ENCODE data around the gene VSTM2L. TPM values are rescaled to one million over a fixed set of nuclear protein-coding genes. Genes with fewer than 3 reads are reported as not detected.

The VSTM2L gene
- total and polyA plus RNA-seq, 2 donors = 1.3 to 1.6 TPM

DNA sequence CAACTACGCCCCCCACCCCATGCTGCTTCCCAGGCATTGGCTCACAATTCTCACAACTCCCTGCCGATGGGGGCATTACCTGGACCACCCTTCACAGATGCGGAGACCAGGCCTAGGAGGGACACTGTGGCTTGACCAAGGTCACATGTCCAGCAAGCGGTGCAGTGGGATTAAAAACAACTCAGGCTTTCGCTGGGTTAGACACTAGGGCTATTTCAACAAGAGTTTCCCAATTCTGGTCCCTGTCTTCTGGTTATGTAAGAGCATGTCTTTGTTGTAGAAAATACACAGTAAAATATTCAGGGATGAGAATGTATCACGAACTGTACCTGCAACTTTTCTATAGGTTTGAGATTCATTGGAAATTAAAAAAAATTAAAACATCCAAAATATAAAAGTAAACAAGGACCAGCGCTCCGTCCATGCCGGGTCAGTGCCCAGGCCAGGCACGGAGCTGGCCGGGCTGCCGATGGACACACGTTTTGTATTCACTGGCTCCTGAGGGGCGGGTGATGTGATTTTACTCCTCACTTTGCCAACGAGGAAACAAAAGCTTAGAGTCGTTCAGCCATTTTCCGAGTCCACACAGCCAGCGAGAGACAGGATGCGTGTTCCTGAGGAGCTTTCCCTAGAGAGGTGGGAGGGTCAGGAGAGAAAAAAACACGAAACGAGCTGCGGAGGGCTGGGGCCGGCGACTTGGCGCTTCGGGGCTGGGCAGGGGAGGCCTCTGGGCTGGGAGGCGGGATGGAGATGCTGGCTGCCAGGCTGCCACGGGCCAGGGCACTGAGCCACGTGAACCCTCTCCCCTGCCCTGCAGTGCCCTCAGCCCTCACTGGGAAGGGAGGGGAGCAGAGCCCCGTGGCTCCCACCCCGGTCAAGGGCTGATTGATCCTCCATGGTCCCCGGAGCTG lies 17.1 kb upstream of the VSTM2L start:
- H3K4me3 ChIP-seq (ENCODE audit: low read depth, low read length) = no peak overlapping the region
- WGBS = 55% methylated on average over 32 of the region's 32 CpGs
- no peaks in the 10 kb centered on the region for H3K4me1 ChIP-seq (ENCODE audit: insufficient read depth)
- no peaks in the 10 kb centered on the region for H3K36me3 ChIP-seq (ENCODE audit: insufficient read depth)
- no peak overlapping the region for H3K27ac ChIP-seq (ENCODE audit: low read depth)
- no peak for DNase-seq (ENCODE audit: extremely low spot score)

DNA sequence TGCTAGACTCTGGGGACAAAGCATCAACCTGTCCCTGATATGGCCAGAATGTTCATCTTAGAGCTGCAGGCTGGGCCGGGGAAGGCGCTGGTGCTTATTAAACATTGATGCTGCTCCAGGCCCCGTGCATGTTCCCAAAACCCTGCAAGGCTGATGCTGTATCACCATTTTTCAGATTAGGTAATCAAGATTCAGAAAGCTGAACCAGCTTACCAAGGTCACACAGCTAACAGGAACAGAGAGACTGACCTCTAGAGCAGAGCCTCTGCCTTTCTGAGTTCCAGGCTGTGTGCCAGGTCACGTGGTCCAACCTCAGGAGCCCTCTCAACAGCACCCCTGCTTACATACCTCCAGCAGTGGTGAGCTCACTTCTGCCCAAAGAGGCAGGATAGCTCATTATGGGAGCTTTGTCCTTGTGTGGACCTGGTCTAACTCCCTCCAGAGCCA lies 16.1 kb upstream of the VSTM2L start:
- Histone ChIP-seq H3K36me3 (ENCODE audit: insufficient read depth) (no peaks in the 10 kb centered on the region), H3K4me3 (ENCODE audit: low read depth, low read length) (no peak overlapping the region), H3K4me1 (ENCODE audit: insufficient read depth) (no peaks in the 10 kb centered on the region), H3K27ac (ENCODE audit: low read depth) (no peak overlapping the region)
- 81% methylated on average over 4 of the region's 4 CpGs for WGBS
- DNase-seq (ENCODE audit: extremely low spot score) = no peak

GRCh38 chr20:37888641-37889040 lies 14.3 kb upstream of the VSTM2L start:
- no peak for DNase-seq (ENCODE audit: extremely low spot score)
- H3K27ac ChIP-seq (ENCODE audit: low read depth) = no peak overlapping the region
- WGBS = 94% methylated on average over 10 of the region's 10 CpGs
- H3K36me3 ChIP-seq (ENCODE audit: insufficient read depth) = no peaks in the 10 kb centered on the region
- no peak overlapping the region for H3K4me3 ChIP-seq (ENCODE audit: low read depth, low read length)
- H3K4me1 ChIP-seq (ENCODE audit: insufficient read depth) = no peaks in the 10 kb centered on the region

DNA sequence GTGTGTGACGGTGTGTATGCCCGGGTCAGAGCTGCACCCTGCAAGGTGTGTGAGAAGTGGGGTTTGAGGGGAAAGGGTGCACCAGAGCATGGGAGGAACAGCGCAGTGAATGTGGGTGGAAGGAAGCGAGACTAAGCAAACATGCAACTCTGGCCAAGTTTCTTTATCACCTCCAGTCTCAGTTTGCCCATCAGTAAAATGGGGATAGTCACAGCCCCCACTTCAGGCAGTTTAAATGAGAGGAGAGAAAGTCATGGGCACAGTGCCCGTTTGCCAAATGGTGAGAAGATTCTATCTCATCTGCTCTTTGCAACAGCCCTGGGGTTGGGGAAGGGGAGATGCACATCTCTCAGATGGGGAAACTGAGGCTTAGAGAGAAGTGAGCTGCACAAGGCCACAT lies 12.8 kb upstream of the VSTM2L start:
- DNase-seq (ENCODE audit: extremely low spot score) = no peak
- Histone ChIP-seq H3K36me3 (ENCODE audit: insufficient read depth) (no peaks in the 10 kb centered on the region), H3K4me3 (ENCODE audit: low read depth, low read length) (no peak overlapping the region), H3K4me1 (ENCODE audit: insufficient read depth) (no peaks in the 10 kb centered on the region), H3K27ac (ENCODE audit: low read depth) (no peak overlapping the region)
- WGBS = 88% methylated on average over 5 of the region's 5 CpGs

- Histone ChIP-seq H3K4me3 (ENCODE audit: low read depth, low read length) (no peak overlapping the region), H3K4me1 (ENCODE audit: insufficient read depth) (no peaks in the 10 kb centered on the region), H3K27ac (ENCODE audit: low read depth) (no peak overlapping the region), H3K36me3 (ENCODE audit: insufficient read depth) (no peaks in the 10 kb centered on the region)
- WGBS = 50% methylated on average over 13 of the region's 13 CpGs
- no peak for DNase-seq (ENCODE audit: extremely low spot score)
Measured at GRCh38 chr20:37890643-37891042, 12.3 kb upstream of the VSTM2L start.

DNA sequence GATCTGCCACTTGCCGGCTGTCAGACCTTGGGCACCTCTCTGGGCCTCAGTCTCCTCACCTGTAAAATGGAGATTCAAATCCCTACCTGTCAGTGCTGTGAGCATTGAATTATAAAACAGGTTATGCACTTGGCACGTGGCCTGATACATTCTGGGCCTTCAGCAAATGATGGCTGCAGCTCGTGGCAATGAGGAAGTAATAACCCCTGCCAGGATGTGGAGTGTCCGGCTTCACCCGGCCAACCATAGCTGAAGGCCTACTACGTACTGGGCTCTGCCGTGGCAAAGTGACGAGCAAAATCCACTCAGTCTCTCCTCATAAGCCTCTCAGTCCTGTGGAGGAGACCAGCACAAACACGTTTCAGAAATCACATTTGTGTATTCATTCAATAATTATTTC lies 10.9 kb upstream of the VSTM2L start:
- H3K4me3 ChIP-seq (ENCODE audit: low read depth, low read length) = no peak overlapping the region
- 72% methylated on average over 9 of the region's 9 CpGs for WGBS
- DNase-seq (ENCODE audit: extremely low spot score) = no peak
- H3K36me3 ChIP-seq (ENCODE audit: insufficient read depth) = no peaks in the 10 kb centered on the region
- no peaks in the 10 kb centered on the region for H3K4me1 ChIP-seq (ENCODE audit: insufficient read depth)
- no peak overlapping the region for H3K27ac ChIP-seq (ENCODE audit: low read depth)

GRCh38 chr20:37893566-37894241 lies 9.2 kb upstream of the VSTM2L start:
- no peak for DNase-seq (ENCODE audit: extremely low spot score)
- WGBS = 86% methylated on average over 5 of the region's 5 CpGs
- Histone ChIP-seq H3K27ac (ENCODE audit: low read depth) (no peak overlapping the region), H3K4me1 (ENCODE audit: insufficient read depth) (no peaks in the 10 kb centered on the region), H3K36me3 (ENCODE audit: insufficient read depth) (no peaks in the 10 kb centered on the region), H3K4me3 (ENCODE audit: low read depth, low read length) (no peak overlapping the region)

DNA sequence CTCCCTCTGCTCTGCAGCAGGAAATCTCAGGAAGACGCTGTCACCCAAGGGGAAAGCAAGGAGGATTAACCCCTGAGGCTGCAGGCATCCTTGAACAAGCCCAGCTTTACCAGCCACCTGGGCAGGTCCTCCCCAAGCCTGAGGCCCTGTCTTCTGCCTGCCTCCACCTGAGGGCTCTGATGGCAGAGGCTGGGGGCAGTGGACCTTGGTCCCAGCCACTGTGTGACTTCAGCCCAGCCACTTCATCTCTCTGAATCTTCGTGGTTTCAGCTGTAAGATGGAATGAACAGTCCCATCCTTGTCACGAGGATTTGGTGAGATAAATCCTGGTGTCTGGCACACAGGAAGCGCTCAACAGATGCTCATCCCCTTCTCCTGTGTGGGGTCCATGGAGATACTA lies 8.5 kb upstream of the VSTM2L start:
- no peaks in the 10 kb centered on the region for H3K4me1 ChIP-seq (ENCODE audit: insufficient read depth)
- DNase-seq (ENCODE audit: extremely low spot score) = no peak
- no peak overlapping the region for H3K4me3 ChIP-seq (ENCODE audit: low read depth, low read length)
- no peak overlapping the region for H3K27ac ChIP-seq (ENCODE audit: low read depth)
- WGBS = 85% methylated on average over 4 of the region's 4 CpGs
- no peaks in the 10 kb centered on the region for H3K36me3 ChIP-seq (ENCODE audit: insufficient read depth)

GRCh38 chr20:37895166-37895565 lies 7.8 kb upstream of the VSTM2L start:
- DNase-seq (ENCODE audit: extremely low spot score) = no peak
- no peak overlapping the region for H3K27ac ChIP-seq (ENCODE audit: low read depth)
- H3K4me3 ChIP-seq (ENCODE audit: low read depth, low read length) = no peak overlapping the region
- no peaks in the 10 kb centered on the region for H3K36me3 ChIP-seq (ENCODE audit: insufficient read depth)
- WGBS = 91% methylated on average over 6 of the region's 6 CpGs
- H3K4me1 ChIP-seq (ENCODE audit: insufficient read depth) = no peaks in the 10 kb centered on the region

GRCh38 chr20:37896932-37897548 lies 5.9 kb upstream of the VSTM2L start:
- DNase-seq (ENCODE audit: extremely low spot score) = no peak
- WGBS = 51% methylated on average over 12 of the region's 12 CpGs
- Histone ChIP-seq H3K4me3 (ENCODE audit: low read depth, low read length) (no peak overlapping the region), H3K4me1 (ENCODE audit: insufficient read depth) (no peaks in the 10 kb centered on the region), H3K36me3 (ENCODE audit: insufficient read depth) (no peaks in the 10 kb centered on the region), H3K27ac (ENCODE audit: low read depth) (no peak overlapping the region)

DNA sequence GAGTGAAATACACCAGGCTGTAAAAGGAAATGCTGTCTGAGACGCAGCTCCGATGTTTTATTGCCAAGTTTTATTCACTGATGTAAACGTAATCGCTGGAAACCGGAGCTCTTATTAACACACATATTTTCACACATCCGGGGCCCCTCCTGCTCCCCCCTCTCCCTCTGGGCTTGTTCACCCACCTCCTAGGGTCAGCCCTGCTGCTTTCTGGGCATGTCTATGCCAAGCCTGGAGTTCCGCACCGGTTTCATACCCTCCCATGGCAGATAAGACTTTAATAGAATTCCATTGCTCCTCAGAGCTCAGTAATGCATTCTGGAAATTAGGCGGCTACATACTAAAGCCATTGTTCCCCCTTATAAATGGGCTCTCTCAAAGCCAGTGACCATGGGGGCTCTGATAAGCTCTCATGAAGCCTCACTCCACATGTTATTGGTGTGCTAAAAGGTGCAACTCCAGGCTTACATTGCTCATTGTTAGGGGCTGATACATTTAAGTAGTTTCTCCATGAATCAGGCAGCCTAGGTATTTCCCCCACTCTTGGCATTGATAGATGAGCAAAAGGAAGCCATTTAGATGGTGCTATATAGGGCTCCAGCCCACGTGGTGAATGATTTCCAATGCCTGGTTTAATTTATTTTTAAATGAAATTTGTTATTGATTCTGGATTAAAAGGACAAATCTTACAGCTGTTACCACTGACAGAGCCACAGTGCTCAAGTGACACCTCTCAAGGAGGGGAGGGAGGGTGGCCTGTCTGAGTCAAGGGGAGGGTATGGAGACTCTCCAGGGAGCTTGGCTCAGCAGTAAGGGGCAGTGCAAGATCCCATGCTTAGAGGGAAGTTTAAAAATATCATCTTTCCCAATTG lies 4.5 kb upstream of the VSTM2L start:
- no peak overlapping the region for H3K4me3 ChIP-seq (ENCODE audit: low read depth, low read length)
- H3K36me3 ChIP-seq (ENCODE audit: insufficient read depth) = no peaks in the 10 kb centered on the region
- WGBS = 19% methylated on average over 10 of the region's 10 CpGs
- no peaks in the 10 kb centered on the region for H3K4me1 ChIP-seq (ENCODE audit: insufficient read depth)
- H3K27ac ChIP-seq (ENCODE audit: low read depth) = no peak overlapping the region
- no peak for DNase-seq (ENCODE audit: extremely low spot score)

GRCh38 chr20:37899105-37900045 lies 3.6 kb upstream of the VSTM2L start:
- WGBS = 64% methylated on average over 8 of the region's 8 CpGs
- Histone ChIP-seq H3K36me3 (ENCODE audit: insufficient read depth) (no peaks in the 10 kb centered on the region), H3K27ac (ENCODE audit: low read depth) (no peak overlapping the region), H3K4me3 (ENCODE audit: low read depth, low read length) (no peak overlapping the region), H3K4me1 (ENCODE audit: insufficient read depth) (no peaks in the 10 kb centered on the region)
- no peak for DNase-seq (ENCODE audit: extremely low spot score)

Measured in urinary bladder (tissue), 4 donors.